ENCODE results near the gene RUVBL2.

RUVBL2 gene

GRCh38 chr19:49014123-49014869 lies 20.6 kb downstream of the RUVBL2 start:
- no peak overlapping the region for H3K4me3 ChIP-seq (ENCODE audit: low read depth, low read length)

GRCh38 chr19:49014870-49015255 lies 21.2 kb downstream of the RUVBL2 start:
- no peak for TF ChIP-seq CTCF (IDR thresholded peaks at IDR 0.05; ENCODE audit: low read depth, low read length)
- no peak overlapping the region for H3K4me3 ChIP-seq (ENCODE audit: low read depth, low read length)

More at GRCh38 chr19:49014123-49014869, 20.6 kb downstream of the RUVBL2 start:
- TF ChIP-seq CTCF (IDR thresholded peaks at IDR 0.05; ENCODE audit: low read depth, low read length), result no peak

DNA sequence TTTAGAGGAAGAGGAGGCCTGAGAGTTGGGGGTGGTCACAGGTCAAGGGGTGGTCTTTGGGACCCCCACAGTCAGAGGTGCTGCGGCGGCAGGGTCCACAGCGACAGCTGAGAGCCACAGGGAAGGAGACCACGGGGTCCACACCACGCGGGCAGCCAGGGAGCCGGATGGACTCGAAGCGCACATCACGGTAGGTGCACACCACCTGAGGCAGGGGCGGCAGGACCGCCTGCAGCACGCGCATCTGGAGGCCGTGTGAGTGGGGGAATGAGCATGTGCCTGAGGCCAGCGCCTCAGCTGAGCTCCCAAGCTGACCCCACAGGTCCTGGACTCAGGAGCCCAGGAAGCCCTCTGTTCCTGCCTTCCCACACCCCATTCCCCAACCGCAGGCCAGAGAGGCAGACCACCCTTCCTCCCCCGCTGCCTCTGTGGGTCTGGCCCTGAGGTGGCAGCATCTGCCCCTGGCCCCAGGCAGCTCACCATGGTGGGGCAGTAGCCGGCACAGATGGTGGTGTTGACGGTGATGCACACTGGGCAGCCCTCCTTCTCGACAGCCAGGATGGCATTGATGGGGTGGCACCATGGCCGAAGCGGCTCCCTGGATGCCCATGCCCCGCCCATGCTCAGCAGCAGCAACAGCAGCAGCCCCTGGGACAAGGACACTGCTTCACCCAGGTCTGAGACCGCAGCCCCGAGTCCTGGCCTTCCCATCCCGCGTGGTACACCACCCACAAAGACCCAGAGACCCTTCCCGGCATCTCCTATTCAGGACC lies 22.6 kb downstream of the RUVBL2 start:
- H3K4me3 ChIP-seq (ENCODE audit: low read depth, low read length), result no peak overlapping the region
- no peak for TF ChIP-seq CTCF (IDR thresholded peaks at IDR 0.05; ENCODE audit: low read depth, low read length)

DNA sequence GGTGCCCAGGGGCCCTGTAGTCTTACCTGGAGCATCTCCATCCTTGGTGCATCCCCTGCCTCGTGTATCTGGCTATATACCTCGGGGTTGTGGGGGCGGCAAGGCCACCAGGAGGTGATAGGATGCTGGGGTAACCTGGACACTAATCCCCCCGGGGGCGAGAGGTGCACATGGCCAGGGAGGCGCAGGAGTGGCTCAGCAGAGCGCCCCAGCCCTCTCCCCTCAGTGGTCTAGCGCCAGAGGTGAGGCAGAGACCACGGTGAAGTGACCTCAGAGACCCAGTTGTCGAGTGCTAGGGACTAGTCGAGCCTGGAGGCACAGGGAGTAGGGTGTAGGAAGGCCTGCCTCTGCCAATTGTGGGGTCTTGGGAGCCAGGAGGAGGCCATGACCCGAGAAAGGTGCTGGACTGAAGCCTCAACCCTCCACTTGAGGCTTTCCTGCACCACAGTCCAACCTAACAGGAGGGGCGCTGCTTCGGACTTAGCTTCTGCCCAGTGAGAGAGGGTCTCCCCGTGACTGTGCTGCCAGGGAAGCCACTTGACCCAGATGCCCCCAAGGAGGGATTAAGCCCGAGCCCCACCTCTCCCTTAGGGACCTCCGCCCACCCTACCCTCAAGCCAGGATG lies 23.5 kb downstream of the RUVBL2 start, which contains the start of gene LHB:
TSS of gene LHB (minus strand) at position 51 of the 625 bp plus-strand sequence. CDS start at position 41, 10 bp downstream.
- no peak for TF ChIP-seq CTCF (IDR thresholded peaks at IDR 0.05; ENCODE audit: low read depth, low read length)
- peak within 1 kb of the TSS; percentile 54 for H3K4me3 ChIP-seq (ENCODE audit: low read depth, low read length)

DNA sequence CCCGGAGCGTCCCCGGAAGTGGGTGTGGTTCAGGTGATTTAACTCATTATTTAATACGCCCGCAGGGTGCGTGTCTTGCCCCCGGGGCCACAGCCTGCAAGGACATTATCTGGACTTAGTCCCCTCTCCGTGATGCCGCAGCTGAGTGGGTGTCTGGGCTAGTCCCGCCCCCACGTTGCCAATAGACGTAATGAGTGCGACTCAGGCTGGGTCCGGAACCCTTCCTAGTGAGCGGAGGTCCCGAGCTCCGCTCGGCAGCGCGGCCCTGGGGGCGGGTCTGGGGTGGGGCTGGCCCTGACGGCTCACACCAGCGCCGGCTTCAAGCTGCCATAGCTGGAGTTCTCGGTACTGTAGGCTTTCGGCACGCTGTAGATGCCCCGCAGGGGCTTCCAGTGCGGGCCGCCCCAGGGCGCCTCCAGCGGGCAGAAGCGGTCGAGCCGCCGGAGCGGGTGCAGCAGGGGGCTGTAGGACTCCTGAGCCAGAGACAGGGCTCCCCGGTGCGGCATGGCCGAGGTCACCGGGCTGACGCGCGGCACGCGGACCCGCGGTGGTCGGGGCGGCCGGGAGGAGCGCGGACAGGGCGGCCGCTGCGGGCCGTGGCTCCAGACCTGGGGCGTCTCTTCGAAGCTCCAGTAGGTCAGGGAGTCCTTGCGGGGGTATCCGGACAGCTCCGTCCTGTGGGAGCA lies 24.1 kb downstream of the RUVBL2 start:
- peak overlapping the region; percentile 54 for H3K4me3 ChIP-seq (ENCODE audit: low read depth, low read length)
- peak; percentile 24 for TF ChIP-seq CTCF (IDR thresholded peaks at IDR 0.05; ENCODE audit: low read depth, low read length)

DNA sequence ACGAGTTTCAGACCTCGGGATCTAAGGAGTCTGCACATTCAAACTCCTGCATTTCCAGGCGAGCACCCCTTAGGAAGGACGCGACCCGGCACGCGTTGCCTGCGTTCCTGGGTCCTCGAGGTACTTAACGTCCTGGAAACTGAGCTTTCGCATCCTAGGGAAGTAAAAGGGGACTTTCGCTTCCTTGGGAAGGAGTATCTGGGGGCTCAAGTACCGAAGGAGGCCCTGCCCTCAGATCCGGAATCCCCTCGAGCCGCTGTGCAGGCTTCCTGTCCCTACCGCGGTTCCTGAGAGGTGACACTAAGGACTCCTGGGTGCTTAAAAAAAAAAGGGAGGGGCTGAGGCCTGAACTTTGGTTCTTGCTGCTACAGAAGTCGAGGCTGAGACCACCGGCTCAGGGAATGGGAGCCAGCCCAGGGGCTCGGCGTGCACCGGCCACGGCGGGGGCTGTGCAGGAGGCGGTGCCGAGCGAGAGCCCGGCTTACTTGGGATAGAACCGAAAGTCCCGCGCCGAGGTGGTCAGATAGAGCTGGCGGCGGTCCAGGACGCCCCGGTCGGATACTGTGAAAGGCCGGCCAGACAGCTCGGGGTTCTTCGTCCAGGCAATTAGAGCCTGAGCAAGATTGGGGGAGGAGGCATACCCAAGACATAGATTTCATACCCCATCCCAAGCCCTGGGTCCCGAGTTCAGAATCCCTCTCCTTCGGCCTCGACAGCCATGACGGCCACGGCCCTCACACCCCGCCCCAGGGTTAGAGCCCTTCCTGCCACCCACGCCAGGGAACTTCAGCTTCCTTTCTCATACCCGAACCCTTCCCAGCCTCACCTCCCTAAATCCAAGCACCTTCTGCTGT lies 24.9 kb downstream of the RUVBL2 start:
- H3K4me3 ChIP-seq (ENCODE audit: low read depth, low read length), result peak overlapping the region; percentile 54

Data from WI38 (cell line).